Pancreas (tissue), 10 donors: ENCODE measurements around the gene KRTAP19-4. TPM values are rescaled to one million over a fixed set of nuclear protein-coding genes. Genes with fewer than 3 reads are reported as not detected.

Source experiments
- ATAC-seq, 4 donors: fragments of 200-7000 bp; cut with Tn5 transposase; one replicate each; pipeline versions ENCODE4 v1.8.0 to v1.9.1; 2020; ENCODE audit warnings: mild to moderate bottlenecking in 4 of 4, moderate library complexity in 4 of 4
- DNase-seq, 6 donors: peaks; one replicate each; pipeline ENCODE4 v3.0.0-alpha.2; 2020
- FAIRE-seq: peaks from 2 replicates; lab custom pipeline; 2012; peaks lifted over from hg19 to GRCh38; lab: Jason Lieb, UNC
- H3K27ac ChIP-seq, 4 donors: fragments of 200-600 bp; sonication (generic); 1 replicate in 3 of 4; 2 replicates in 1 of 4; pipeline versions ENCODE4 v1.5.0 to v1.8.0; 2020
- H3K27me3 ChIP-seq, 4 donors: fragments of 200-600 bp; one replicate each; pipeline ENCODE4 v1.8.0; 2021
- H3K36me3 ChIP-seq, 3 donors: fragments of 200-600 bp; sonication (generic) in 1 of 3; one replicate each; pipeline versions ENCODE4 v1.5.0 to v1.8.0; 2020 to 2021
- H3K4me1 ChIP-seq, 3 donors: fragments of 200-600 bp; one replicate each; pipeline ENCODE4 v1.8.0; 2021
- H3K4me3 ChIP-seq, 4 donors: fragments of 200-600 bp; sonication (generic) in 2 of 4; one replicate each; pipeline versions ENCODE4 v1.5.0 to v1.8.0; 2020 to 2021
- H3K9me3 ChIP-seq, 4 donors: fragments of 200-600 bp; one replicate each; pipeline ENCODE4 v1.8.0; 2021
- CTCF ChIP-seq, 4 donors: fragments of 200-600 bp; sonication (generic) in 3 of 4; IDR thresholded peaks; one replicate each; pipeline versions ENCODE4 v1.5.0 to v1.8.0; 2021; ENCODE audit warnings: antibody characterized with exemption in 4 of 4
- WGBS, 2 donors: extraction: QIAGEN DNeasy Blood & Tissue Kit; methylation state at CpG; one replicate each; pipeline ENCODE4 v1.1.7; 2013; 5-methylcytosine and 5-hydroxymethylcytosine counted together
- intact Hi-C, 3 donors: fragments of 100-400 bp; cut with DNase I; formaldehyde crosslinking; loops; one replicate each; pipeline versions ENCODE4 v1.11.1 to v1.14.2; 2022
- polyA plus RNA-seq, 2 donors: library from polyadenylated mRNA; stranded (reverse); fragments of 200-250 nt; gene quantifications; one replicate each; pipeline ENCODE4 v1.2.3, GENCODE V29; 2013
- total RNA-seq, 6 donors: library from RNA; stranded (reverse); fragmentation: NEBNext Ultra II Directional in 4 of 6; extraction: Animal tissue kit (Norgen Biotek cat#: 25700) in 4 of 6; gene quantifications; one replicate each; pipeline versions ENCODE4 v1.2.1 to v1.2.4, GENCODE V29; 2021 to 2023
- donor health status: healthy with polysubstance abuse.
- donor health status: DM: no; HTN: no; CAD: no; lungs with moderate emphysema.
- donor health status: DM: no; HTN: no; CAD: no.
- donor health status: control.
- donor health status: control.
- donor health status: Bipolar disorder and iron deficiency.
- donor health status: DM: yes; HTN: yes; CAD: no.
- donor health status: DM: no; HTN: no; CAD: no.
- donor health status: DM: no; HTN: no; CAD: no.
- donor health status: DM: yes; HTN: yes; CAD: no.

The KRTAP19-4 gene
- total and polyA plus RNA-seq, 8 donors, result not detected

GRCh38 chr21:30480145-30480544 lies 16.8 kb downstream of the KRTAP19-4 start, which contains the start of gene KRTAP19-1:
TSS of gene KRTAP19-1 (minus strand) at chr21:30480367. CDS start at chr21:30480317, 50 bp downstream.
- DNase-seq (no peak), FAIRE-seq (no peak), ATAC-seq (no peak)
- H3K36me3 ChIP-seq, result no peaks in the 10 kb centered on the region
- no peak within 1 kb of the TSS for H3K4me3 ChIP-seq
- intact Hi-C loops, result no loop called here
- TF ChIP-seq CTCF (IDR thresholded peaks at IDR 0.05), result no peak
- 61 to 77% methylated on average over 7 of the region's 7 CpGs for WGBS, 2 donors
- H3K27me3 ChIP-seq, result peaks cover 0 to 3% (median 0%) of the 10 kb centered on the region in 4 donors
- no peak within 1 kb of the TSS for H3K27ac ChIP-seq
- no peaks in the 10 kb centered on the region for H3K4me1 ChIP-seq
- no peaks in the 10 kb centered on the region for H3K9me3 ChIP-seq

- no peak for TF ChIP-seq CTCF (IDR thresholded peaks at IDR 0.05)
- no peak overlapping the region for H3K27ac ChIP-seq
- intact Hi-C loops, result no loop called here
- peaks cover 0 to 3% (median 0%) of the 10 kb centered on the region in 4 donors for H3K27me3 ChIP-seq
- no peaks in the 10 kb centered on the region for H3K36me3 ChIP-seq
- no peak overlapping the region for H3K4me3 ChIP-seq
- H3K9me3 ChIP-seq, result no peaks in the 10 kb centered on the region
- no peaks in the 10 kb centered on the region for H3K4me1 ChIP-seq
- no peak for FAIRE-seq
- 48 to 51% methylated on average over 4 of the region's 4 CpGs for WGBS, 2 donors
- DNase-seq, result no peak
- no peak for ATAC-seq
Measured at GRCh38 chr21:30479259-30479658, 17.7 kb downstream of the KRTAP19-4 start.

- DNase-seq (no peak), FAIRE-seq (no peak), ATAC-seq (no peak)
- WGBS, 2 donors, result 12 to 13% methylated on average over 3 of the region's 3 CpGs
- intact Hi-C loops, result no loop called here
- Histone ChIP-seq H3K4me1 (no peaks in the 10 kb centered on the region), H3K4me3 (no peak overlapping the region), H3K9me3 (no peaks in the 10 kb centered on the region), H3K27ac (no peak overlapping the region), H3K27me3 (peaks cover 0 to 3% (median 0%) of the 10 kb centered on the region in 4 donors), H3K36me3 (no peaks in the 10 kb centered on the region)
- TF ChIP-seq CTCF (IDR thresholded peaks at IDR 0.05), result no peak
Measured at GRCh38 chr21:30478004-30478403, 19.0 kb downstream of the KRTAP19-4 start.

GRCh38 chr21:30468900-30469714 lies 27.9 kb downstream of the KRTAP19-4 start:
- Histone ChIP-seq H3K4me3 (no peak overlapping the region), H3K36me3 (no peaks in the 10 kb centered on the region), H3K4me1 (no peaks in the 10 kb centered on the region), H3K27me3 (no peaks in the 10 kb centered on the region), H3K27ac (no peak overlapping the region), H3K9me3 (no peaks in the 10 kb centered on the region)
- FAIRE-seq (no peak), ATAC-seq (no peak), DNase-seq (no peak)
- WGBS, 2 donors, result 49 to 50% methylated on average over 6 of the region's 6 CpGs
- intact Hi-C loops, result no loop called here
- no peak for TF ChIP-seq CTCF (IDR thresholded peaks at IDR 0.05)

- peak in 1 of 4 donors; percentile 30 for TF ChIP-seq CTCF (IDR thresholded peaks at IDR 0.05)
- DNase-seq, result no peak
- no peaks in the 10 kb centered on the region for H3K4me1 ChIP-seq
- H3K4me3 ChIP-seq, result no peak overlapping the region
- WGBS, 2 donors, result 31 to 56% methylated on average over 3 of the region's 3 CpGs
- no peaks in the 10 kb centered on the region for H3K27me3 ChIP-seq
- ATAC-seq, result no peak
- H3K9me3 ChIP-seq, result no peaks in the 10 kb centered on the region
- H3K27ac ChIP-seq, result no peak overlapping the region
- FAIRE-seq, result no peak
- intact Hi-C loops, result no loop called here
- no peaks in the 10 kb centered on the region for H3K36me3 ChIP-seq
Measured at GRCh38 chr21:30463713-30464112, 33.3 kb downstream of the KRTAP19-4 start.
